Heart left ventricle (tissue), 16 donors: ENCODE results near the gene LTB4R. TPM values are rescaled to one million over a fixed set of nuclear protein-coding genes. Genes with fewer than 3 reads are reported as not detected.

Source experiments
- ATAC-seq, 4 donors: fragments of 200-7000 bp; cut with Tn5 transposase; one replicate each; pipeline ENCODE4 v1.9.1; 2020 to 2022; ENCODE audit warnings: moderate library complexity in 4 of 4, mild to moderate bottlenecking in 3 of 4, moderate number of reproducible peaks in 1 of 4
- DNase-seq, 5 donors: peaks; one replicate each; pipeline ENCODE4 v3.0.0-alpha.2; 2020
- H3K27ac ChIP-seq, 12 donors: fragments of 200-600 bp; sonication (generic) in 4 of 12; one replicate each; pipeline versions ENCODE4 v1.5.0 to v1.8.0; 2016 to 2022; ENCODE audit warnings: mild to moderate bottlenecking in 2 of 12
- H3K27me3 ChIP-seq, 9 donors: fragments of 200-600 bp; sonication (generic) in 2 of 9; one replicate each; pipeline versions ENCODE4 v1.5.1 to v1.8.0; 2016 to 2022; ENCODE audit warnings: mild to moderate bottlenecking in 3 of 9
- H3K36me3 ChIP-seq, 9 donors: fragments of 200-600 bp; sonication (generic) in 2 of 9; one replicate each; pipeline versions ENCODE4 v1.5.0 to v1.8.0; 2018 to 2022; ENCODE audit warnings: mild to moderate bottlenecking in 2 of 9
- H3K4me1 ChIP-seq, 12 donors: fragments of 200-600 bp; sonication (generic) in 4 of 12; one replicate each; pipeline versions ENCODE4 v1.5.0 to v1.8.0; 2016 to 2022; ENCODE audit warnings: mild to moderate bottlenecking in 3 of 12
- H3K4me3 ChIP-seq, 12 donors: fragments of 200-600 bp; sonication (generic) in 4 of 12; one replicate each; pipeline versions ENCODE4 v1.5.0 to v1.8.0; 2017 to 2022; ENCODE audit warnings: mild to moderate bottlenecking in 9 of 12, moderate library complexity in 4 of 12
- H3K9me3 ChIP-seq, 12 donors: fragments of 200-600 bp; sonication (generic) in 4 of 12; one replicate each; pipeline versions ENCODE4 v1.5.0 to v1.8.0; 2016 to 2022; ENCODE audit warnings: mild to moderate bottlenecking in 1 of 12
- POLR2A ChIP-seq, 2 donors: fragments of 450-650 bp; IDR thresholded peaks; one replicate each; pipeline ENCODE4 v1.6.1; 2017; ENCODE audit warnings: antibody characterized with exemption in 2 of 2, mild to moderate bottlenecking in 2 of 2, moderate library complexity in 2 of 2
- WGBS, 4 donors: extraction: QIAGEN DNeasy Blood & Tissue Kit in 2 of 4; methylation state at CpG; one replicate each; pipeline versions ENCODE4 v1.1.5 to v1.1.7; 2013 to 2018; 5-methylcytosine and 5-hydroxymethylcytosine counted together
- intact Hi-C, 10 donors: fragments of 100-400 bp; cut with DNase I; formaldehyde crosslinking; loops; one replicate each; pipeline versions ENCODE4 v1.11.1 to v1.14.2; 2022
- polyA plus RNA-seq, 2 donors: library from polyadenylated mRNA; stranded (reverse); fragments of 200-250 nt; gene quantifications; one replicate each; pipeline ENCODE4 v1.2.3, GENCODE V29; 2013
- total RNA-seq, 9 donors: library from RNA; depleted of rRNA in 2 of 9; stranded (reverse); fragments of >200 nt in 2 of 9; fragmentation: NEBNext Ultra II Directional in 3 of 9; extraction: Animal tissue kit (Norgen Biotek cat#: 25700) in 3 of 9; gene quantifications; one replicate each; pipeline versions ENCODE4 v1.1.0 to v1.2.4, GENCODE V29; 2016 to 2023
- TF ChIP-seq, protein P1 (sequence below), 12 donors: fragments of 200-600 bp; sonication (generic) in 4 of 12; IDR thresholded peaks; one replicate each; pipeline versions ENCODE4 v1.5.0 to v1.8.0; 2018 to 2022; ENCODE audit warnings: antibody characterized with exemption in 12 of 12, mild to moderate bottlenecking in 5 of 12
- donor health status: ischemic (EF 13 %, LVEDD 7.1; RV severe dilation, severe dysfunction).
- donor health status: healthy with polysubstance abuse.
- donor health status: DM: no; HTN: yes; CAD: no.
- donor health status: DM: no; HTN: no; CAD: no.
- donor health status: ischemic (EF 25% LVEDD 6.9; RV normal size, moderate dysfunction).
- donor health status: ischemic (EF 25% LVEDD 5.7; RV mildly dilated, moderate dysfunction).
- donor health status: healthy.
- donor health status: DM: yes; HTN: yes; CAD: no.
- donor health status: ischemic (EF 35%, LVEDD 5.7; RV mildly dilated, moderate dysfunction).
- donor health status: nonischemic (EF 11% LVEDD 7.7; RV severe dilation, severe dysfunction).
- donor health status: DM: yes; HTN: yes; CAD: no.
- donor health status: PGD.
- donor health status: ischemic (EF 29% LVEDD 5.4; RV normal size, mild dysfunction).
- donor health status: nonischemic (EF 23%, LVEDD 6.1; RV moderate dilation, normal function).

Gene LTB4R
- total and polyA plus RNA-seq, 11 donors = 0.92 to 8.8 (median 1.7) TPM

DNA sequence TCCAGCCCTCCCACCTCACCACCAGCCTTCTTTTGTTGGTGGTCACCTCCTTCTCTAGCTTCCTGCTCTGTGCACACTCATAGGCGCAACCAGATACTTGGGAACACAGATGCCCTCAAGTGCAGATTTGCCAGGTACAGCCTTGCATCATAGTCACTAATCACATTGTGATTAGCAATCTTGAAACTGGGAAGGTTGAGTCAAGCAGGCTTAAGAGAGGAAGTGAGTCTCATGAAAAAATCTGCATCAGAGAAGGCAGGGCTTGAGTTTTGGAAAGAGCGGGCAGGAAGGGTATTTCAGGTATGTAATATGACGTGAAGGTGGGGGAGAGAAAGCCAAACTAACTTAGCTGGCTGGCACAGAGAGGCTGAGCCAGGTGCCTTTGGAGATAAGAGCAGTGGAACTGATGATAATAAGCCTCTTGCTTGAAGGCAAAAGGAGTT, 37.2 kb upstream of the LTB4R start:
- intact Hi-C loops = no loop called here
- no peaks in the 10 kb centered on the region for H3K27me3 ChIP-seq
- DNase-seq (no peak), ATAC-seq (peak in 1 of 4 donors; percentile 9)
- no peak overlapping the region for H3K4me3 ChIP-seq
- peaks cover 0 to 76% (median 15%) of the 10 kb centered on the region in 12 donors for H3K4me1 ChIP-seq
- H3K36me3 ChIP-seq = peaks cover 0 to 9% (median 3%) of the 10 kb centered on the region in 9 donors
- no peak for TF ChIP-seq POLR2A (IDR thresholded peaks at IDR 0.05)
- TF ChIP-seq, protein P1, sequence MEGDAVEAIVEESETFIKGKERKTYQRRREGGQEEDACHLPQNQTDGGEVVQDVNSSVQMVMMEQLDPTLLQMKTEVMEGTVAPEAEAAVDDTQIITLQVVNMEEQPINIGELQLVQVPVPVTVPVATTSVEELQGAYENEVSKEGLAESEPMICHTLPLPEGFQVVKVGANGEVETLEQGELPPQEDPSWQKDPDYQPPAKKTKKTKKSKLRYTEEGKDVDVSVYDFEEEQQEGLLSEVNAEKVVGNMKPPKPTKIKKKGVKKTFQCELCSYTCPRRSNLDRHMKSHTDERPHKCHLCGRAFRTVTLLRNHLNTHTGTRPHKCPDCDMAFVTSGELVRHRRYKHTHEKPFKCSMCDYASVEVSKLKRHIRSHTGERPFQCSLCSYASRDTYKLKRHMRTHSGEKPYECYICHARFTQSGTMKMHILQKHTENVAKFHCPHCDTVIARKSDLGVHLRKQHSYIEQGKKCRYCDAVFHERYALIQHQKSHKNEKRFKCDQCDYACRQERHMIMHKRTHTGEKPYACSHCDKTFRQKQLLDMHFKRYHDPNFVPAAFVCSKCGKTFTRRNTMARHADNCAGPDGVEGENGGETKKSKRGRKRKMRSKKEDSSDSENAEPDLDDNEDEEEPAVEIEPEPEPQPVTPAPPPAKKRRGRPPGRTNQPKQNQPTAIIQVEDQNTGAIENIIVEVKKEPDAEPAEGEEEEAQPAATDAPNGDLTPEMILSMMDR (IDR thresholded peaks at IDR 0.05) = no peak
- 48 to 67% (median 58%) methylated on average over 3 of the region's 3 CpGs for WGBS, 4 donors
- no peaks in the 10 kb centered on the region for H3K9me3 ChIP-seq
- H3K27ac ChIP-seq = peak overlapping the region in 4 of 12 donors; percentile 8 to 97 (median 30)

DNA sequence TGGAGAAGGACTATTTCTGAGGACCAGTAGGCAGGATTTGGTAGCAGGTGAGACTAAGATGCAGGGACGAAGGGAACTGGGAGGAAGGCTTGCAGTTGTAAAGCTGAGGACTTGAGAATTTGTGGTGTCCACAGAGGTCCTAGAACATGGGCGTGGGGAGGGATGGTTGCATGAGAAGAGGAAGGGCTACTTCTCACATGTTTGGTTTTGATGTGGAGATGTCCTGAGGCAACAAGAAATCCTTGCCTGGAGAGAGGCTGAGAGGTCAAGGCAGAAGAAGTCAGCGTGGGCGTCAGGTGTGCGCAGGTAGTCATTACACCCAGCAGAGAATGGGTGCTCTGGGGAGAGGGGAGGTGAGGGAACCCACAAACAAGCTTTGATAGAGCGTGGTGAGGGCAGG, 34.2 kb upstream of the LTB4R start:
- intact Hi-C loops = no loop called here
- no peaks in the 10 kb centered on the region for H3K9me3 ChIP-seq
- H3K4me1 ChIP-seq = peaks cover 0 to 93% (median 16%) of the 10 kb centered on the region in 12 donors
- DNase-seq (no peak), ATAC-seq (no peak)
- H3K27me3 ChIP-seq = no peaks in the 10 kb centered on the region
- WGBS, 4 donors = 94 to 96% (median 95%) methylated on average over 6 of the region's 6 CpGs
- TF ChIP-seq POLR2A (IDR thresholded peaks at IDR 0.05) = no peak
- TF ChIP-seq, protein P1 (IDR thresholded peaks at IDR 0.05) = no peak
- peak overlapping the region in 1 of 12 donors; percentile 87 for H3K27ac ChIP-seq
- H3K36me3 ChIP-seq = no peaks in the 10 kb centered on the region
- H3K4me3 ChIP-seq = no peak overlapping the region

DNA sequence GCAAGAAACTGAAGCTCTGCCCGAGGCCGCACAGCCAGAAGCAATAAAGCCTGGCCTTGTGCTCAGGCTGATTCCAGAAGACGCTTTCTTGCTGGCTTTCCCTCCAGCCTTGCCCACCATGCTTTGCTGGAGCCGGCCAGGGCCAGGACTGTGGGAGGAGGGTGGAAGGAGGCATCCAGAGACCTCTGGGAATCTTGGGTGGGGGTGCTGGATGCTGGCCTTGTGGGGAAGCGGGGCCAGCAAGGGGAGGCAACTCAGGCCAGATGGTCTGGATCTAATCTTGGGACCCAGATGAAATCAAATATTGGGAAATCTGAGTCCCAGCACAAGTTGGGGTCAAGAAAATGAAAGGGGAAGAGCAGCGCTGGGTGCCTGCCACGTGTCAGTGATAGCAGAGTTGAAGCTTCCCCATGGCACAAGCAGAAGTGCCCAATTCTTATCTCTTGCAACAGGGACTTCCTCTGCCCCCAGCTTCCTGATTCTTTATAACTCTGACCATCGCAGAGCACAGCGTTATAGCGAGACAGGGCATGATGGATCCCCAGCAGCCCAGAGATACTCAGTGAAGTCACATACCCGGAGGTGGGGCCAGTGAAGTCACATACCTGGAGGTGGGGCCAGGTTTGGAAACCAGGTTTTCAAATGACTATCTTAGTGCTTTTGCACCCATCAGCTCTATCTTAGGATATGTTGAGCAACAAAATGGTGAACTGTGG, 33.5 kb upstream of the LTB4R start:
- 79 to 83% (median 81%) methylated on average over 10 to 11 of the region's 11 CpGs for WGBS, 4 donors
- Histone ChIP-seq H3K4me1 (peaks cover 0 to 93% (median 15%) of the 10 kb centered on the region in 12 donors), H3K9me3 (no peaks in the 10 kb centered on the region), H3K4me3 (no peak overlapping the region), H3K27me3 (no peaks in the 10 kb centered on the region), H3K27ac (peak overlapping the region in 2 of 12 donors; percentile 41 to 87), H3K36me3 (no peaks in the 10 kb centered on the region)
- TF ChIP-seq, protein P1 (IDR thresholded peaks at IDR 0.05) = no peak
- no peak for TF ChIP-seq POLR2A (IDR thresholded peaks at IDR 0.05)
- DNase-seq (peak in 1 of 5 donors; percentile 48), ATAC-seq (peak in 2 of 4 donors; percentile 21 to 30)
- intact Hi-C loops = no loop called here

DNA sequence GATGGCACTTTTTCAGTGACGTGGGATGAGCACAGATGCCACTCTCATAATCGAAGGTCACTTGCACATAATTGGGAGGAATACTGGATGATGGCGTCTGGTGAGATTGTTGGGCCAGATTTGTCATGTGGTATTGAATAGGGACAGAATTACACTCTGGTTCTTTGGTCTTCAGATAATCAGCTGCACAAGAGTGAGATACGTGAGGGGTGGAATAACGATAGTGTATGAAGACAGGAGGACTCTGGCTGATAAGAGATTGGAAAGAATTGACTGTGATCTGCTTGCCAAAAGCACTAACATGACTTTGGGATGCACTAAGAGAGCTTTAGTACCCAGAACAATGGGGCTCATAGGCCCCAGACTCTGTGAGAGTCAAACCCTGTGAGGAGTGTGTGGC, 32.9 kb upstream of the LTB4R start:
- TF ChIP-seq, protein P1 (IDR thresholded peaks at IDR 0.05) = no peak
- no peak for TF ChIP-seq POLR2A (IDR thresholded peaks at IDR 0.05)
- no peaks in the 10 kb centered on the region for H3K9me3 ChIP-seq
- ATAC-seq = no peak
- H3K27ac ChIP-seq = peak overlapping the region in 3 of 12 donors; percentile 72 to 87 (median 76)
- intact Hi-C loops = no loop called here
- DNase-seq = no peak
- no peaks in the 10 kb centered on the region for H3K36me3 ChIP-seq
- H3K27me3 ChIP-seq = no peaks in the 10 kb centered on the region
- H3K4me3 ChIP-seq = no peak overlapping the region
- WGBS, 4 donors = 63 to 70% (median 68%) methylated on average over 5 of the region's 5 CpGs
- peaks cover 0 to 88% (median 15%) of the 10 kb centered on the region in 12 donors for H3K4me1 ChIP-seq
